ENCODE measurements around the gene AFF3.

AFF3 gene

GRCh38 chr2:99597616-99598015 is 544.8 kb downstream of the AFF3 start:
- no peak for TF ChIP-seq CTCF (IDR thresholded peaks at IDR 0.05; ENCODE audit: borderline replicate concordance, insufficient read depth, low read depth, low read length)
- no peak overlapping the region for H3K4me3 ChIP-seq (ENCODE audit: low read depth, low read length)

GRCh38 chr2:99595373-99595772 is 547.0 kb downstream of the AFF3 start:
- no peak overlapping the region for H3K4me3 ChIP-seq (ENCODE audit: low read depth, low read length)
- TF ChIP-seq CTCF (IDR thresholded peaks at IDR 0.05; ENCODE audit: borderline replicate concordance, insufficient read depth, low read depth, low read length): no peak

GRCh38 chr2:99593692-99594427 is 548.5 kb downstream of the AFF3 start:
- H3K4me3 ChIP-seq (ENCODE audit: low read depth, low read length): no peak overlapping the region
- no peak for TF ChIP-seq CTCF (IDR thresholded peaks at IDR 0.05; ENCODE audit: borderline replicate concordance, insufficient read depth, low read depth, low read length)

GRCh38 chr2:99576775-99577174 is 565.6 kb downstream of the AFF3 start:
- H3K4me3 ChIP-seq (ENCODE audit: low read depth, low read length): no peak overlapping the region
- no peak for TF ChIP-seq CTCF (IDR thresholded peaks at IDR 0.05; ENCODE audit: borderline replicate concordance, insufficient read depth, low read depth, low read length)

- no peak overlapping the region for H3K4me3 ChIP-seq (ENCODE audit: low read depth, low read length)
These were observed 568.6 kb downstream of the AFF3 start for GRCh38 chr2:99573634-99574251.

GRCh38 chr2:99572373-99573164 is 569.8 kb downstream of the AFF3 start:
- TF ChIP-seq CTCF (IDR thresholded peaks at IDR 0.05; ENCODE audit: borderline replicate concordance, insufficient read depth, low read depth, low read length): no peak
- no peak overlapping the region for H3K4me3 ChIP-seq (ENCODE audit: low read depth, low read length)

More at GRCh38 chr2:99573634-99574251, 568.6 kb downstream of the AFF3 start:
- no peak for TF ChIP-seq CTCF (IDR thresholded peaks at IDR 0.05; ENCODE audit: borderline replicate concordance, insufficient read depth, low read depth, low read length)

Data from GM12875 (cell line).